Cardiac muscle cell (in vitro differentiated cells and primary cell): ENCODE data around the gene ELAVL1. TPM values are rescaled to one million over a fixed set of nuclear protein-coding genes. Genes with fewer than 3 reads are reported as not detected.

ENCODE experiments used
- polyA plus RNA-seq: library from polyadenylated mRNA; unstranded; fragments of >200 nt; fragmentation: Nextera tagmentation; extraction: Ambion mirVana; gene quantifications from 2 replicates; pipeline ENCODE4 v1.2.1, GENCODE V29; 2016
- total RNA-seq: library from RNA; depleted of rRNA; stranded (reverse); fragments of >200 nt; gene quantifications from 2 replicates; pipeline ENCODE4 v1.2.3, GENCODE V29; 2016

The ELAVL1 gene
- total and polyA plus RNA-seq, 2 experiments from 2014 or later, result 66.5 to 104 TPM

Other genes starting within 250 kb of the ELAVL1 start
- 0.54 TPM in 1 of 2 replicates, not detected in the other for gene CLEC4M, start 242.4 kb downstream of the ELAVL1 start, total RNA-seq
- 0.48 TPM in 1 of 2 replicates, not detected in the other for gene CLEC4M, start 242.4 kb downstream of the ELAVL1 start, polyA plus RNA-seq
- gene EVI5L, start 175.4 kb downstream of the ELAVL1 start, total RNA-seq, result 41.9 and 48.6 TPM in 2 replicates
- 28.7 and 29.1 TPM in 2 replicates for gene EVI5L, start 175.4 kb downstream of the ELAVL1 start, polyA plus RNA-seq
- gene PRR36, start 131.3 kb downstream of the ELAVL1 start, total RNA-seq, result 2.0 and 6.1 TPM in 2 replicates
- gene PRR36, start 131.3 kb downstream of the ELAVL1 start, polyA plus RNA-seq, result 6.2 and 10.3 TPM in 2 replicates
- gene LRRC8E, start 117.1 kb downstream of the ELAVL1 start, total RNA-seq, result 2.4 and 3.5 TPM in 2 replicates
- gene LRRC8E, start 117.1 kb downstream of the ELAVL1 start, polyA plus RNA-seq, result 1.3 TPM in 1 of 2 replicates, not detected in the other
- 23.5 and 24.1 TPM in 2 replicates for gene MAP2K7, start 101.8 kb downstream of the ELAVL1 start, total RNA-seq
- 12.4 and 18.6 TPM in 2 replicates for gene MAP2K7, start 101.8 kb downstream of the ELAVL1 start, polyA plus RNA-seq
- 0.46 and 3.2 TPM in 2 replicates for gene TGFBR3L, start 90.8 kb downstream of the ELAVL1 start, total RNA-seq
- gene TGFBR3L, start 90.8 kb downstream of the ELAVL1 start, polyA plus RNA-seq, result 2.6 and 11.8 TPM in 2 replicates
- 22.1 and 42.1 TPM in 2 replicates for gene SNAPC2, start 85.3 kb downstream of the ELAVL1 start, total RNA-seq
- 22.5 and 31.4 TPM in 2 replicates for gene SNAPC2, start 85.3 kb downstream of the ELAVL1 start, polyA plus RNA-seq
- gene CTXN1, start 79.5 kb downstream of the ELAVL1 start, total RNA-seq, result 22.8 and 60.1 TPM in 2 replicates
- 18.1 and 48.5 TPM in 2 replicates for gene CTXN1, start 79.5 kb downstream of the ELAVL1 start, polyA plus RNA-seq
- 77.9 and 92.4 TPM in 2 replicates for gene TIMM44, start 62.0 kb downstream of the ELAVL1 start, total RNA-seq
- 52.0 and 52.5 TPM in 2 replicates for gene TIMM44, start 62.0 kb downstream of the ELAVL1 start, polyA plus RNA-seq
- gene CCL25, start 47.1 kb upstream of the ELAVL1 start, total RNA-seq, result not detected in 2 replicates
- gene CCL25, start 47.1 kb upstream of the ELAVL1 start, polyA plus RNA-seq, result not detected in 2 replicates
- gene FBN3, start 144.0 kb upstream of the ELAVL1 start, total RNA-seq, result 6.6 and 15.1 TPM in 2 replicates
- 5.6 and 6.2 TPM in 2 replicates for gene FBN3, start 144.0 kb upstream of the ELAVL1 start, polyA plus RNA-seq
- 82.7 and 112 TPM in 2 replicates for gene CERS4, start 203.7 kb upstream of the ELAVL1 start, total RNA-seq
- gene CERS4, start 203.7 kb upstream of the ELAVL1 start, polyA plus RNA-seq, result 56.2 and 56.7 TPM in 2 replicates